Fibroblast of the aortic adventitia (primary cell): ENCODE data around the gene CFAP70. TPM values are rescaled to one million over a fixed set of nuclear protein-coding genes. Genes with fewer than 3 reads are reported as not detected.

Experiments used
- DNase-seq: peaks from one replicate; pipeline ENCODE4 v3.0.0-alpha.2; 2010; ENCODE audit warnings: low read depth
- H3K4me3 ChIP-seq: 2 replicates; pipeline ENCODE4 v1.5.1; 2011; ENCODE audit warnings: low read depth, mild to moderate bottlenecking, control low read depth, low read length, moderate library complexity
- CTCF ChIP-seq: IDR thresholded peaks from 2 replicates; pipeline ENCODE4 v1.5.1; 2011; ENCODE audit warnings: mild to moderate bottlenecking, low read length, control low read depth, inconsistent platforms; ENCODE audit not compliant: insufficient read depth
- total RNA-seq: library from RNA; depleted of rRNA; stranded (reverse); fragments of >200 nt; gene quantifications from 2 replicates; pipeline ENCODE4 v1.2.3, GENCODE V29; 2012; ENCODE audit warnings: low replicate concordance

Gene CFAP70
- total RNA-seq, 1 donor = 1.4 TPM

DNA sequence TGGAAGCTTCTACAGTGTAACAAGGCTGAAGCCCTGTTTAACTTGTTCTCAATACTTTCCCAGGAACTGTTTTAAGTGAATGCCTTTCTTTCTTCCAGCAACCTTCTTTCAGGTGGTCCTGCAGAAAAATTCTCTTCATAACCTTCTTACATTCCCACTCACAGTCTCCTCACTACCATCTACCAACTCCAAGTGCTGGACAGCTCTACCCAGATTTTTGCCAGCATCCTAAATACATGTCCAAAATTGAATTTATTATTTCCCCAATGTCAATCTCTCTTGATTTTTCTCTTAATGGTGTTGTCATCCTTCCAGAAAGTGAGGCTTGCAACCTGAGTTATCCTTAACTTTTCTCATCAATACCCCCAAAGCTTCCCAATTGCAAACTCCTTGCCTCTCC lies 48.2 kb downstream of the CFAP70 start:
- no peak overlapping the region for H3K4me3 ChIP-seq
- no peak for DNase-seq
- TF ChIP-seq CTCF = no peak

- TF ChIP-seq CTCF = no peak
- no peak overlapping the region for H3K4me3 ChIP-seq
- no peak for DNase-seq
Observed at GRCh38 chr10:73307203-73307800, 51.4 kb downstream of the CFAP70 start.

- TF ChIP-seq CTCF = no peak
Observed at GRCh38 chr10:73306171-73306708, 52.4 kb downstream of the CFAP70 start.

GRCh38 chr10:73296946-73297345 lies 61.7 kb downstream of the CFAP70 start:
- no peak for TF ChIP-seq CTCF
- no peak overlapping the region for H3K4me3 ChIP-seq
- no peak for DNase-seq

More at GRCh38 chr10:73306171-73306708, 52.4 kb downstream of the CFAP70 start:
- DNase-seq = no peak
- H3K4me3 ChIP-seq = no peak overlapping the region

DNA sequence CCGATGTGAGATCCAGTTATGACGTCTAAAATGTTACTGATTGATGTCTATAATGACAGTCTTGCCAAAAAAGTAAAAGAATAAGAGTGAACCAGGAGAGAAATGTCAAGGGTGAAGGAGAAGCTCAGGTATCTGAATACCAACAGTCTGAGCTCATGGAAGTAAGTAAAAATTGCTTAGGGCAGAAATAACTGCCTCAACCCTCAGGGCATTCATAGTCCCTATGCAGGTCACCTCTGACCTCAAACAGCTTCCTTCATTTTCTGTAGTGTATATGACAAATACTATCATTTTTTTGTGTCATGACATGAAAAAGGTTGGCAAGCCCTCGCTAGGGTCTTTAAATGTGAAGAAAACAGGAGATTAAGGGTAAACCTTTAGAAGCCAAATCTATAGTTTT lies 65.2 kb downstream of the CFAP70 start:
- no peak for DNase-seq
- no peak for TF ChIP-seq CTCF
- no peak overlapping the region for H3K4me3 ChIP-seq

DNA sequence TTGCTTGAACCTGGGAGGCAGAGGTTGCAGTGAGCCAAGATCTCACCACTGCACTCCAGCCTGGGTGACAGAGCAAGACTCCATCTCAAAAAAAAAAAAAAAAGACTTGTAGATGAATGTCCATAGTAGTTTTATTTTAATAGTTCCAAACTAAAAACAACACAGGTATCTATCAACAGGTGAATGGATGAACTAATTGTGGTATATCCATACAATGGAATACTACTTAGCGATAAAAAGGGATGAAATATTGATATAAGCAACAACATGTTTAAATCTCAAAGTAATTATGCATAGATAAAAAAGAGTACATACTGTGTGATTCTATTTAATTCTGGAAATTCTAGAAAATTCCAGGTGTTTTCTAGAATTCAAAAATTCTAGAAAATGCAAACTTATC lies 68.7 kb downstream of the CFAP70 start:
- DNase-seq = no peak
- H3K4me3 ChIP-seq = no peak overlapping the region
- TF ChIP-seq CTCF = no peak

- no peak for TF ChIP-seq CTCF
- DNase-seq = no peak
- no peak overlapping the region for H3K4me3 ChIP-seq
Observed at GRCh38 chr10:73287441-73287840, 71.2 kb downstream of the CFAP70 start.
